Vagina (tissue), 2 donors: ENCODE results near the gene ANKRD44. TPM values are rescaled to one million over a fixed set of nuclear protein-coding genes. Genes with fewer than 3 reads are reported as not detected.

Experiments used
- DNase-seq, 2 donors: peaks; one replicate each; pipeline ENCODE4 v3.0.0-alpha.2; 2017; ENCODE audit errors: extremely low spot score in 2 of 2
- H3K27ac ChIP-seq: fragments of 200-600 bp; sonication (generic); one replicate; pipeline ENCODE4 v1.5.1; 2019
- H3K27me3 ChIP-seq: fragments of 200-600 bp; sonication (generic); one replicate; pipeline ENCODE4 v1.5.1; 2019
- H3K36me3 ChIP-seq, 2 donors: fragments of 200-600 bp; sonication (generic); one replicate each; pipeline ENCODE4 v1.5.1; 2017 to 2019
- H3K4me1 ChIP-seq: fragments of 200-600 bp; sonication (generic); one replicate; pipeline ENCODE4 v1.5.1; 2019
- H3K4me3 ChIP-seq, 2 donors: fragments of 200-600 bp; sonication (generic); 1 replicate in 1 of 2; 2 replicates in 1 of 2; pipeline ENCODE4 v1.5.1; 2016 to 2019
- H3K9me3 ChIP-seq: fragments of 200-600 bp; sonication (generic); one replicate; pipeline ENCODE4 v1.5.1; 2019
- CTCF ChIP-seq, 3 experiments: fragments of 450-650 bp in 2 of 3; fragments of 200-600 bp in 1 of 3; sonication (generic) in 1 of 3; IDR thresholded peaks; one replicate each; pipeline ENCODE4 v1.5.1; 2017 to 2019; ENCODE audit warnings: antibody characterized with exemption in 3 of 3, mild to moderate bottlenecking in 2 of 3, moderate library complexity in 2 of 3
- POLR2A ChIP-seq, 2 donors: fragments of 450-650 bp; IDR thresholded peaks; one replicate each; pipeline ENCODE4 v1.6.1; 2017; ENCODE audit warnings: antibody characterized with exemption in 2 of 2, mild to moderate bottlenecking in 2 of 2, moderate library complexity in 2 of 2
- POLR2AphosphoS5 ChIP-seq, 2 donors: sonication (generic); formaldehyde crosslinking; IDR thresholded peaks; one replicate each; pipeline ENCODE4 v1.9.0; 2017; ENCODE audit warnings: antibody characterized with exemption in 2 of 2, mild to moderate bottlenecking in 2 of 2, low read depth in 1 of 2; ENCODE audit not compliant: insufficient read depth in 1 of 2
- intact Hi-C: fragments of 100-400 bp; cut with DNase I; formaldehyde crosslinking; loops from one replicate; pipeline ENCODE4 v1.15.1; 2023
- total RNA-seq: library from RNA; depleted of rRNA; stranded (reverse); fragments of >200 nt; gene quantifications from one replicate; pipeline ENCODE4 v1.2.3, GENCODE V29; 2016

ANKRD44 gene
- total RNA-seq, 1 donor from 2014 or later, result 46.4 TPM

GRCh38 chr2:197168705-197169104 is 141.9 kb downstream of the ANKRD44 start:
- no peak for DNase-seq
- TF ChIP-seq CTCF (IDR thresholded peaks at IDR 0.05) (peak in 1 of 3 experiments; percentile 28), POLR2AphosphoS5 (IDR thresholded peaks at IDR 0.05; ENCODE audit: insufficient read depth in 1 of 2, low read depth in 1 of 2) (no peak), POLR2A (IDR thresholded peaks at IDR 0.05) (no peak)
- Histone ChIP-seq H3K4me3 (no peak overlapping the region), H3K9me3 (no peaks in the 10 kb centered on the region), H3K27ac (no peak overlapping the region), H3K36me3 (no peaks in the 10 kb centered on the region), H3K27me3 (no peaks in the 10 kb centered on the region), H3K4me1 (peaks cover 26% of the 10 kb centered on the region)
- intact Hi-C loops, result no loop called here

GRCh38 chr2:197167608-197168314 is 142.8 kb downstream of the ANKRD44 start:
- Histone ChIP-seq H3K9me3 (no peaks in the 10 kb centered on the region), H3K36me3 (no peaks in the 10 kb centered on the region), H3K4me3 (no peak overlapping the region), H3K27ac (no peak overlapping the region), H3K27me3 (no peaks in the 10 kb centered on the region), H3K4me1 (peaks cover 35% of the 10 kb centered on the region)
- TF ChIP-seq POLR2A (IDR thresholded peaks at IDR 0.05) (no peak), POLR2AphosphoS5 (IDR thresholded peaks at IDR 0.05; ENCODE audit: insufficient read depth in 1 of 2, low read depth in 1 of 2) (no peak), CTCF (IDR thresholded peaks at IDR 0.05) (no peak)
- no peak for DNase-seq
- intact Hi-C loops, result no loop called here

GRCh38 chr2:197165020-197165419 is 145.6 kb downstream of the ANKRD44 start:
- TF ChIP-seq CTCF (IDR thresholded peaks at IDR 0.05) (no peak), POLR2A (IDR thresholded peaks at IDR 0.05) (no peak), POLR2AphosphoS5 (IDR thresholded peaks at IDR 0.05; ENCODE audit: insufficient read depth in 1 of 2, low read depth in 1 of 2) (no peak)
- peaks cover 44% of the 10 kb centered on the region for H3K4me1 ChIP-seq
- DNase-seq, result no peak
- no peak overlapping the region for H3K4me3 ChIP-seq
- intact Hi-C loops, result no loop called here
- no peaks in the 10 kb centered on the region for H3K9me3 ChIP-seq
- no peaks in the 10 kb centered on the region for H3K27me3 ChIP-seq
- no peak overlapping the region for H3K27ac ChIP-seq
- H3K36me3 ChIP-seq, result no peaks in the 10 kb centered on the region

GRCh38 chr2:197164141-197164754 is 146.3 kb downstream of the ANKRD44 start:
- Histone ChIP-seq H3K36me3 (no peaks in the 10 kb centered on the region), H3K4me3 (peak overlapping the region; percentile 6 to 11), H3K9me3 (no peaks in the 10 kb centered on the region), H3K27ac (no peak overlapping the region), H3K4me1 (peaks cover 41% of the 10 kb centered on the region), H3K27me3 (no peaks in the 10 kb centered on the region)
- TF ChIP-seq POLR2AphosphoS5 (IDR thresholded peaks at IDR 0.05; ENCODE audit: insufficient read depth in 1 of 2, low read depth in 1 of 2) (peak in 1 of 2 donors; percentile 9), CTCF (IDR thresholded peaks at IDR 0.05) (no peak)
- intact Hi-C loops, result no loop called here
- DNase-seq, result no peak

- peaks cover 47% of the 10 kb centered on the region for H3K4me1 ChIP-seq
- H3K4me3 ChIP-seq, result no peak overlapping the region
- TF ChIP-seq CTCF (IDR thresholded peaks at IDR 0.05), result no peak
- TF ChIP-seq POLR2A (IDR thresholded peaks at IDR 0.05), result no peak
- TF ChIP-seq POLR2AphosphoS5 (IDR thresholded peaks at IDR 0.05; ENCODE audit: insufficient read depth in 1 of 2, low read depth in 1 of 2), result no peak
- no peaks in the 10 kb centered on the region for H3K27me3 ChIP-seq
- no peak for DNase-seq
- intact Hi-C loops, result no loop called here
- no peaks in the 10 kb centered on the region for H3K36me3 ChIP-seq
- H3K27ac ChIP-seq, result no peak overlapping the region
- H3K9me3 ChIP-seq, result no peaks in the 10 kb centered on the region
These were observed 146.9 kb downstream of the ANKRD44 start for GRCh38 chr2:197163712-197164140.
